WTC11 (cell line): ENCODE results near the gene SRPRB.

Experiments used
- ATF3 ChIP-seq: sonication (generic); formaldehyde crosslinking; conservative IDR thresholded peaks from 2 replicates; pipeline ENCODE4 v1.8.1; 2022; ENCODE audit warnings: mild to moderate bottlenecking, missing genetic modification reagents
- CREB1 ChIP-seq: sonication (generic); formaldehyde crosslinking; IDR thresholded peaks from 2 replicates; pipeline ENCODE4 v1.8.0; 2023; ENCODE audit warnings: mild to moderate bottlenecking, missing genetic modification reagents
- CTCF ChIP-seq: fragments of 200-600 bp; IDR thresholded peaks from 2 replicates; pipeline ENCODE4 v1.8.0; 2022; ENCODE audit warnings: antibody characterized with exemption
- E2F1 ChIP-seq: sonication (generic); formaldehyde crosslinking; IDR thresholded peaks from 2 replicates; pipeline ENCODE4 v1.8.0; 2022; ENCODE audit warnings: mild to moderate bottlenecking, missing genetic modification reagents
- SP1 ChIP-seq: sonication (generic); formaldehyde crosslinking; conservative IDR thresholded peaks from 2 replicates; pipeline ENCODE4 v1.8.1; 2022; ENCODE audit warnings: missing genetic modification reagents
- STAT6 ChIP-seq: sonication (generic); formaldehyde crosslinking; conservative IDR thresholded peaks from 2 replicates; pipeline ENCODE4 v1.8.1; 2023; ENCODE audit warnings: mild to moderate bottlenecking, low read depth, missing genetic modification reagents, moderate library complexity
- USF2 ChIP-seq: sonication (generic); formaldehyde crosslinking; IDR thresholded peaks from 2 replicates; pipeline ENCODE4 v1.8.1; 2023; ENCODE audit warnings: mild to moderate bottlenecking, missing genetic modification reagents, moderate library complexity
- ZNF138 ChIP-seq: sonication (generic); formaldehyde crosslinking; conservative IDR thresholded peaks from 2 replicates; pipeline ENCODE4 v1.8.1; 2022; ENCODE audit warnings: mild to moderate bottlenecking, moderate library complexity, missing genetic modification reagents

- TF ChIP-seq USF2 (CRISPR knock-in tag) (no peak), CTCF (no peak), STAT6 (CRISPR knock-in tag) (no peak), ZNF138 (CRISPR knock-in tag) (no peak), CREB1 (CRISPR knock-in tag) (no peak), E2F1 (CRISPR knock-in tag) (no peak), ATF3 (no peak), SP1 (CRISPR knock-in tag) (no peak)
Observed at GRCh38 chr3:133777807-133778568, 27.6 kb upstream of the SRPRB start.
